GM18909 (cell line): Measurements from ENCODE around the gene ASB18.
"Not testable (repeated sequence)": the region's sequence is repeated elsewhere in the genome, so short reads cannot be mapped to it uniquely, and the experiment has no call there.

Experiments used
- ATAC-seq: cut with Tn5 transposase; IDR thresholded peaks from one replicate; pipeline ENCODE4 v1.9.1; 2021; ENCODE audit warnings: mild to moderate bottlenecking; ENCODE audit not compliant: unreplicated experiment, poor library complexity

ASB18 gene

GRCh38 chr2:236286873-236287545, 22.8 kb upstream of the ASB18 start:
- ATAC-seq = no peak

- no peak for ATAC-seq
Observed at GRCh38 chr2:236284208-236284607, 20.0 kb upstream of the ASB18 start.

- ATAC-seq = no peak
Observed at GRCh38 chr2:236282406-236282805, 18.2 kb upstream of the ASB18 start.

- ATAC-seq = no peak
Observed at GRCh38 chr2:236281423-236281822, 17.2 kb upstream of the ASB18 start.

- no peak for ATAC-seq
Observed at GRCh38 chr2:236273126-236273525, 8.9 kb upstream of the ASB18 start.

- ATAC-seq = no peak
Observed at GRCh38 chr2:236271851-236272250, 7.6 kb upstream of the ASB18 start.

GRCh38 chr2:236269876-236270275, 5.7 kb upstream of the ASB18 start:
- ATAC-seq = not testable (repeated sequence)

GRCh38 chr2:236265675-236266074, 1.5 kb upstream of the ASB18 start:
- ATAC-seq = no peak

- ATAC-seq = no peak
Observed at GRCh38 chr2:236262238-236262637, 2.0 kb downstream of the ASB18 start.

- ATAC-seq = no peak
Observed at GRCh38 chr2:236261452-236261851, 2.8 kb downstream of the ASB18 start.

GRCh38 chr2:236259371-236259770, 4.8 kb downstream of the ASB18 start:
- no peak for ATAC-seq

- ATAC-seq = no peak
Observed at GRCh38 chr2:236257575-236257974, 6.6 kb downstream of the ASB18 start.

GRCh38 chr2:236257136-236257535, 7.1 kb downstream of the ASB18 start:
- no peak for ATAC-seq

- ATAC-seq = no peak
Observed at GRCh38 chr2:236256366-236256985, 7.7 kb downstream of the ASB18 start.

GRCh38 chr2:236254674-236255073, 9.5 kb downstream of the ASB18 start:
- ATAC-seq = no peak

- ATAC-seq = no peak
Observed at GRCh38 chr2:236254001-236254400, 10.2 kb downstream of the ASB18 start.

GRCh38 chr2:236252602-236253001, 11.6 kb downstream of the ASB18 start:
- ATAC-seq = no peak

GRCh38 chr2:236250909-236251579, 13.2 kb downstream of the ASB18 start:
- ATAC-seq = no peak

GRCh38 chr2:236250286-236250685, 13.9 kb downstream of the ASB18 start:
- no peak for ATAC-seq

GRCh38 chr2:236249066-236249465, 15.1 kb downstream of the ASB18 start:
- no peak for ATAC-seq

- ATAC-seq = no peak
Observed at GRCh38 chr2:236246711-236247246, 17.4 kb downstream of the ASB18 start.
